GM12873 (cell line): ENCODE measurements around the gene GNG8.

Experiments used
- TF ChIP-seq, protein P1 (sequence below): IDR thresholded peaks from 2 replicates; pipeline ENCODE4 v1.5.1; 2012; ENCODE audit warnings: low read depth, mild to moderate bottlenecking, moderate library complexity, low read length, control low read depth; ENCODE audit not compliant: insufficient read depth; ENCODE audit errors: missing control alignments

GNG8 gene

DNA sequence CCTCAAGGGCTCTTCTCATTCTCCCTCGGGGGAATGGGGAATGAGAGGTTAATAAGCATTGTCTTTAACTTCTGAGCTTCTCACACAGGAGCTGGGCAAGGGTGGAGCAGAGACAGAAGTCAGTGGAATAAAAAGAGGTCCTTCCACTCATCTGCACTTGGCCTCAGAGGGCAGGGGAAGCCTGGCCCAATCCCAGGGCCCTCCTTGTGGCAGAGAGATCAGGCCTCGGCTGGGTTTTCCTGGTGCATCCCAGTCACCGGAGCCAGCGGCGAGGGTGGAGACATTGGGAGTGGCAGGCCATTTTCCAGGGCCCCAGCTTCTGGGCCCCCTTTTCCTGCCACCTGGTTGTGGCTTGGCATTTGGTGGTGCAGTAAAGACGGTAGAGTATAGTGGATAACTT, 24.2 kb downstream of the GNG8 start:
- TF ChIP-seq, protein P1, sequence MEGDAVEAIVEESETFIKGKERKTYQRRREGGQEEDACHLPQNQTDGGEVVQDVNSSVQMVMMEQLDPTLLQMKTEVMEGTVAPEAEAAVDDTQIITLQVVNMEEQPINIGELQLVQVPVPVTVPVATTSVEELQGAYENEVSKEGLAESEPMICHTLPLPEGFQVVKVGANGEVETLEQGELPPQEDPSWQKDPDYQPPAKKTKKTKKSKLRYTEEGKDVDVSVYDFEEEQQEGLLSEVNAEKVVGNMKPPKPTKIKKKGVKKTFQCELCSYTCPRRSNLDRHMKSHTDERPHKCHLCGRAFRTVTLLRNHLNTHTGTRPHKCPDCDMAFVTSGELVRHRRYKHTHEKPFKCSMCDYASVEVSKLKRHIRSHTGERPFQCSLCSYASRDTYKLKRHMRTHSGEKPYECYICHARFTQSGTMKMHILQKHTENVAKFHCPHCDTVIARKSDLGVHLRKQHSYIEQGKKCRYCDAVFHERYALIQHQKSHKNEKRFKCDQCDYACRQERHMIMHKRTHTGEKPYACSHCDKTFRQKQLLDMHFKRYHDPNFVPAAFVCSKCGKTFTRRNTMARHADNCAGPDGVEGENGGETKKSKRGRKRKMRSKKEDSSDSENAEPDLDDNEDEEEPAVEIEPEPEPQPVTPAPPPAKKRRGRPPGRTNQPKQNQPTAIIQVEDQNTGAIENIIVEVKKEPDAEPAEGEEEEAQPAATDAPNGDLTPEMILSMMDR, result no peak

DNA sequence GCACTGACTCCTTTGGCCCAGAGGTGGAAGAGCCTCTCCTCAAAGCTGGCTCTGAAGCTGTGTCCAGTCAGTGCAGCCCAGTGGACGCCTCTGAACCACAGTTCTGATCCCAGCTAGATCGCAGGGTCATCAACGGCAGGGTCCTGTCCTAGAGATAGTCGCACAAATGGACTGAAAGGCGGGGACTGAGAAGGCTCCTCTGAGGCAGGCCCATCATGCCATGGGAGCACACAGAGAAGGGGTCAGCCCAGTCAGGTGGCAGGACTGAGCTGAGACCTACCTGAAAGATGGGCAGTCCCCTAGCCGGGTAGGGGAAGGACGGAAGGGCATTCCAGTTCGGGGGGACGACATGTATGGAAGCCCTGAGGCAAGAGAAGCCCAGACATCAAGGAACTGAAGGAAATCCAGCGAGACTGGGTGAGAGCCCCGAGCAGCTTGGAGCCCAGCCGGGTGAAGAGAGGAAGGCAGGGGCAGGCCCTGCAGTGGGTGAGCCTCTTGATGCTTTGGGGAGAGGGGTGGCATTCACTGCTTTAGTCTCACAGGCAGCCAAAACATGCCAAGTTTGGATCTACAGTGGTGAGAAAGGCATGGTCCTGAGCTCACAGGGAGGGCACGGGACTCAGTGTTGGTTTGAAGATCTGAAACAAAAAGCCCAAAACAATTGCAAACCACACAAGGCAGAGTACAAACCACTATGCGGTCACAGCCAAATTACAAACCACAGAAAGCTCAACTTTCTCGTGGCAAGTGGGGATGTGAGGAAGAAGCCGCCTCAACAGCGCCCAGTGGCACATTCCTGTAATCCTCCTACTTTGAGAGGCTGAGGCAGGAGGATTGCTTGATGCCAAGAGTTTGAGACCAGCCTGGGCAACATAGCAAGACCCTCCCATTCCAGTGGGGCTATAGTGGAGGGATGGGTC, 24.9 kb downstream of the GNG8 start:
- TF ChIP-seq, protein P1, result no peak

DNA sequence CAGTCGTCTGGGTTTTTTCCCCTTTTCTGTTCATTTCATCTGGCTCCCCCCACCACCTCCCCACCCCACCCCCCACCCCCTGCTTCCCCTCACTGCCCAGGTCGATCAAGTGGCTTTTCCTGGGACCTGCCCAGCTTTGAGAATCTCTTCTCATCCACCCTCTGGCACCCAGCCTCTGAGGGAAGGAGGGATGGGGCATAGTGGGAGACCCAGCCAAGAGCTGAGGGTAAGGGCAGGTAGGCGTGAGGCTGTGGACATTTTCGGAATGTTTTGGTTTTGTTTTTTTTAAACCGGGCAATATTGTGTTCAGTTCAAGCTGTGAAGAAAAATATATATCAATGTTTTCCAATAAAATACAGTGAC, 25.6 kb downstream of the GNG8 start:
- TF ChIP-seq, protein P1, result no peak

- TF ChIP-seq, protein P1, result no peak
Observed at GRCh38 chr19:46609511-46610412, 26.2 kb downstream of the GNG8 start.

- TF ChIP-seq, protein P1, result no peak
Observed at GRCh38 chr19:46608581-46609345, 27.2 kb downstream of the GNG8 start.

DNA sequence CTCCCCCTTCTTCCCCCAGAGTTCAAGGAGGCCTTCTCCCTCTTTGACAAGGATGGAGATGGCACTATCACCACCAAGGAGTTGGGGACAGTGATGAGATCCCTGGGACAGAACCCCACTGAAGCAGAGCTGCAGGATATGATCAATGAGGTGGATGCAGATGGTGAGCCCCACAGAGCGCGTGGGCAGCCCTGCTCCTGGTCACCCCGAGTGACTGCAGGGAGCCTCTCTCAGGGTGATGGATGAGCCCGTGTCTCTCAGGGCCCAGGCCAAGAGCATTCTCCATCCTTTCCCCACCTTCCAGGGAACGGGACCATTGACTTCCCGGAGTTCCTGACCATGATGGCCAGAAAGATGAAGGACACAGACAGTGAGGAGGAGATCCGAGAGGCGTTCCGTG, 27.8 kb downstream of the GNG8 start:
- TF ChIP-seq, protein P1, result no peak
